ENCODE results near the gene MED22. TPM values are rescaled to one million over a fixed set of nuclear protein-coding genes. Genes with fewer than 3 reads are reported as not detected.
"Not testable (repeated sequence)": the region's sequence is repeated elsewhere in the genome, so short reads cannot be mapped to it uniquely, and the experiment has no call there.

MED22 gene
- polyA plus RNA-seq, 4 donors: 25.7 to 34.8 (median 30.6) TPM

GRCh38 chr9:133340256-133340655, 7.7 kb downstream of the MED22 start:
- DNase-seq (ENCODE audit: low read depth in 4 of 4, low spot score in 2 of 4): no peak

GRCh38 chr9:133339641-133340040, 8.3 kb downstream of the MED22 start:
- DNase-seq (ENCODE audit: low read depth in 4 of 4, low spot score in 2 of 4): no peak

GRCh38 chr9:133335924-133336811, 11.8 kb downstream of the MED22 start, which contains the start of gene SURF6:
Gene SURF6, minus strand, starts transcription at chr9:133336188. Its CDS starts 56 bp downstream, at chr9:133336132.
- peak; percentile 25 to 81 (median 70) for DNase-seq (ENCODE audit: low read depth in 4 of 4, low spot score in 2 of 4)

GRCh38 chr9:133334888-133335287, 13.0 kb downstream of the MED22 start:
- not testable (repeated sequence) for DNase-seq (ENCODE audit: low read depth in 4 of 4, low spot score in 2 of 4)

GRCh38 chr9:133334161-133334560, 13.8 kb downstream of the MED22 start:
- DNase-seq (ENCODE audit: low read depth in 4 of 4, low spot score in 2 of 4): no peak

GRCh38 chr9:133333566-133333965, 14.4 kb downstream of the MED22 start:
- DNase-seq (ENCODE audit: low read depth in 4 of 4, low spot score in 2 of 4): no peak

- no peak for DNase-seq (ENCODE audit: low read depth in 4 of 4, low spot score in 2 of 4)
Observed at GRCh38 chr9:133333011-133333410, 14.9 kb downstream of the MED22 start.

GRCh38 chr9:133332381-133332730, 15.6 kb downstream of the MED22 start:
- no peak for DNase-seq (ENCODE audit: low read depth in 4 of 4, low spot score in 2 of 4)

- DNase-seq (ENCODE audit: low read depth in 4 of 4, low spot score in 2 of 4): no peak
Observed at GRCh38 chr9:133331641-133332380, 16.1 kb downstream of the MED22 start.

- no peak for DNase-seq (ENCODE audit: low read depth in 4 of 4, low spot score in 2 of 4)
Observed at GRCh38 chr9:133331221-133331620, 16.7 kb downstream of the MED22 start.

GRCh38 chr9:133329306-133330156, 18.4 kb downstream of the MED22 start:
- not testable (repeated sequence) for DNase-seq (ENCODE audit: low read depth in 4 of 4, low spot score in 2 of 4)

- DNase-seq (ENCODE audit: low read depth in 4 of 4, low spot score in 2 of 4): no peak
Observed at GRCh38 chr9:133327834-133328484, 20.0 kb downstream of the MED22 start.

- DNase-seq (ENCODE audit: low read depth in 4 of 4, low spot score in 2 of 4): not testable (repeated sequence)
Observed at GRCh38 chr9:133327021-133327420, 20.9 kb downstream of the MED22 start.

GRCh38 chr9:133323991-133324703, 23.8 kb downstream of the MED22 start:
- no peak for DNase-seq (ENCODE audit: low read depth in 4 of 4, low spot score in 2 of 4)

- no peak for DNase-seq (ENCODE audit: low read depth in 4 of 4, low spot score in 2 of 4)
Observed at GRCh38 chr9:133323211-133323610, 24.7 kb downstream of the MED22 start.

GRCh38 chr9:133322701-133323100, 25.2 kb downstream of the MED22 start:
- no peak for DNase-seq (ENCODE audit: low read depth in 4 of 4, low spot score in 2 of 4)

- DNase-seq (ENCODE audit: low read depth in 4 of 4, low spot score in 2 of 4): no peak
Observed at GRCh38 chr9:133321411-133321935, 26.5 kb downstream of the MED22 start.

- no peak for DNase-seq (ENCODE audit: low read depth in 4 of 4, low spot score in 2 of 4)
Observed at GRCh38 chr9:133320421-133320881, 27.5 kb downstream of the MED22 start.

GRCh38 chr9:133317551-133317950, 30.4 kb downstream of the MED22 start:
- DNase-seq (ENCODE audit: low read depth in 4 of 4, low spot score in 2 of 4): not testable (repeated sequence)

All from left renal cortex interstitium (tissue), 4 donors.